Natural killer cell (primary cell): ENCODE results near the gene CFAP58. TPM values are rescaled to one million over a fixed set of nuclear protein-coding genes. Genes with fewer than 3 reads are reported as not detected.
A peak's percentile ranks its signal among the peaks of the same experiment; 100 is the strongest.

ENCODE experiments used
- ATAC-seq, 3 donors: fragments of 150-1000 bp in 2 of 3; fragments of 200-7000 bp in 1 of 3; cut with Tn5 transposase; 1 replicate in 1 of 3; 2 replicates in 2 of 3; pipeline ENCODE4 v1.10.0; 2021; ENCODE audit warnings: mild to moderate bottlenecking in 2 of 3, moderate library complexity in 2 of 3
- DNase-seq, 2 donors: peaks; one replicate each; pipeline versions ENCODE4 v3.0.0 to v3.0.0-alpha.2; 2013 to 2021; ENCODE audit warnings: mixed read lengths in 1 of 2
- H3K27ac ChIP-seq: one replicate; pipeline ENCODE4 v1.5.1; 2013; ENCODE audit warnings: mild to moderate bottlenecking, low read length
- H3K27me3 ChIP-seq: one replicate; pipeline ENCODE4 v1.6.1; 2013; ENCODE audit warnings: low read length; ENCODE audit not compliant: control insufficient read depth, insufficient read depth
- H3K36me3 ChIP-seq: one replicate; pipeline ENCODE4 v1.6.1; 2013; ENCODE audit warnings: low read length; ENCODE audit not compliant: control insufficient read depth, insufficient read depth
- H3K4me1 ChIP-seq: one replicate; pipeline ENCODE4 v1.6.1; 2013; ENCODE audit warnings: low read length; ENCODE audit not compliant: control insufficient read depth, insufficient read depth
- H3K4me3 ChIP-seq: one replicate; pipeline ENCODE4 v1.5.1; 2013; ENCODE audit warnings: low read length
- H3K9me3 ChIP-seq: one replicate; pipeline ENCODE4 v1.6.1; 2013; ENCODE audit warnings: low read length; ENCODE audit not compliant: control insufficient read depth, insufficient read depth
- H3K27ac Mint-ChIP-seq, 2 donors: one replicate each; pipeline ENCODE4 v1.8.0; 2022; ENCODE audit warnings: mild to moderate bottlenecking in 2 of 2, mixed read lengths in 2 of 2, moderate library complexity in 1 of 2
- H3K27me3 Mint-ChIP-seq, 2 donors: one replicate each; pipeline ENCODE4 v1.8.0; 2022; ENCODE audit warnings: low read depth in 2 of 2, mixed read lengths in 2 of 2
- H3K36me3 Mint-ChIP-seq: one replicate; pipeline ENCODE4 v1.8.0; 2022; ENCODE audit warnings: mixed read lengths
- H3K4me1 Mint-ChIP-seq, 2 donors: one replicate each; pipeline ENCODE4 v1.8.0; 2022; ENCODE audit warnings: mixed read lengths in 2 of 2
- H3K4me3 Mint-ChIP-seq: one replicate; pipeline ENCODE4 v1.8.0; 2022; ENCODE audit warnings: mild to moderate bottlenecking, moderate library complexity, mixed read lengths
- H3K9me3 Mint-ChIP-seq, 2 donors: one replicate each; pipeline ENCODE4 v1.8.0; 2022; ENCODE audit warnings: mixed read lengths in 2 of 2
- CTCF ChIP-seq: fragments of 200-600 bp; IDR thresholded peaks from one replicate; pipeline ENCODE4 v1.8.0; 2022; ENCODE audit warnings: antibody characterized with exemption
- WGBS: methylation state at CpG from one replicate; pipeline ENCODE4 v1.1.7; 2013; ENCODE audit warnings: missing lambda C conversion rate; ENCODE audit not compliant: insufficient coverage; 5-methylcytosine and 5-hydroxymethylcytosine counted together
- intact Hi-C: fragments of 100-400 bp; cut with micrococcal nuclease; formaldehyde crosslinking; loops from one replicate; pipeline ENCODE4 v1.14.2; 2022
- total RNA-seq, 4 donors: library from RNA; stranded (reverse); fragments of 120-200 nt in 1 of 4; gene quantifications; one replicate each; pipeline versions ENCODE4 v1.2.3 to v1.2.4, GENCODE V29; 2013 to 2022

Gene CFAP58
- total RNA-seq, 3 donors from 2014 or later (not counting 1 experiment from before 2014, with no cell fraction given): 0.07 to 0.15 (median 0.11) TPM

GRCh38 chr10:104309980-104310978 lies 43.4 kb upstream of the CFAP58 start:
- H3K9me3 Mint-ChIP-seq: no peaks in the 10 kb centered on the region
- no peak overlapping the region for H3K27ac ChIP-seq
- H3K4me1 ChIP-seq: peaks cover 58% of the 10 kb centered on the region
- no peaks in the 10 kb centered on the region for H3K36me3 Mint-ChIP-seq
- peak overlapping the region; percentile 86 to 90 for H3K27ac Mint-ChIP-seq
- no peak for ATAC-seq
- no peak for TF ChIP-seq CTCF
- DNase-seq: peak in 1 of 2 donors; percentile 14
- H3K4me3 ChIP-seq: no peak overlapping the region
- H3K27me3 Mint-ChIP-seq: no peaks in the 10 kb centered on the region
- peaks cover 50% of the 10 kb centered on the region for H3K36me3 ChIP-seq
- H3K4me3 Mint-ChIP-seq: no peak overlapping the region
- H3K4me1 Mint-ChIP-seq: peaks cover 68 to 70% of the 10 kb centered on the region in 2 donors
- intact Hi-C loops: loop anchor here (2.0 kb wide), 1 partner anchor 13 kb away; no protein-coding TSS in a partner anchor
- 94% methylated on average over 15 of the region's 15 CpGs for WGBS
- H3K9me3 ChIP-seq: no peaks in the 10 kb centered on the region
- H3K27me3 ChIP-seq: no peaks in the 10 kb centered on the region

- ATAC-seq (no peak), DNase-seq (no peak)
- H3K9me3 ChIP-seq: no peaks in the 10 kb centered on the region
- intact Hi-C loops: no loop called here
- no peaks in the 10 kb centered on the region for H3K9me3 Mint-ChIP-seq
- no peaks in the 10 kb centered on the region for H3K27me3 ChIP-seq
- no peaks in the 10 kb centered on the region for H3K27me3 Mint-ChIP-seq
- H3K27ac ChIP-seq: no peak overlapping the region
- peak overlapping the region; percentile 86 to 90 for H3K27ac Mint-ChIP-seq
- no peak for TF ChIP-seq CTCF
- peaks cover 58% of the 10 kb centered on the region for H3K36me3 ChIP-seq
- 91% methylated on average over 5 of the region's 5 CpGs for WGBS
- H3K36me3 Mint-ChIP-seq: no peaks in the 10 kb centered on the region
- H3K4me3 Mint-ChIP-seq: no peak overlapping the region
- H3K4me3 ChIP-seq: no peak overlapping the region
- peaks cover 48% of the 10 kb centered on the region for H3K4me1 ChIP-seq
- H3K4me1 Mint-ChIP-seq: peaks cover 59 to 67% of the 10 kb centered on the region in 2 donors
These were observed 42.4 kb upstream of the CFAP58 start for GRCh38 chr10:104311184-104311720.

GRCh38 chr10:104314591-104315485 lies 38.8 kb upstream of the CFAP58 start:
- Histone ChIP-seq H3K27ac (no peak overlapping the region), H3K4me1 (peaks cover 38% of the 10 kb centered on the region), H3K36me3 (peaks cover 57% of the 10 kb centered on the region), H3K27me3 (no peaks in the 10 kb centered on the region), H3K9me3 (no peaks in the 10 kb centered on the region), H3K4me3 (no peak overlapping the region)
- no peak for TF ChIP-seq CTCF
- 97% methylated on average over 43 of the region's 43 CpGs for WGBS
- H3K4me1 Mint-ChIP-seq: peaks cover 54 to 70% of the 10 kb centered on the region in 2 donors
- no peak overlapping the region for H3K27ac Mint-ChIP-seq
- no peaks in the 10 kb centered on the region for H3K36me3 Mint-ChIP-seq
- no peak overlapping the region for H3K4me3 Mint-ChIP-seq
- no peaks in the 10 kb centered on the region for H3K9me3 Mint-ChIP-seq
- H3K27me3 Mint-ChIP-seq: no peaks in the 10 kb centered on the region
- intact Hi-C loops: no loop called here
- ATAC-seq: peak in 1 of 3 donors; percentile 4
- peak in 1 of 2 donors; percentile 17 for DNase-seq
